ENCODE measurements around the gene DPY19L3. TPM values are rescaled to one million over a fixed set of nuclear protein-coding genes. Genes with fewer than 3 reads are reported as not detected.

The DPY19L3 gene
- total and polyA plus RNA-seq, 2 donors (not counting 1 experiment from before 2014, with no cell fraction given) = 14.0 to 40.0 TPM

DNA sequence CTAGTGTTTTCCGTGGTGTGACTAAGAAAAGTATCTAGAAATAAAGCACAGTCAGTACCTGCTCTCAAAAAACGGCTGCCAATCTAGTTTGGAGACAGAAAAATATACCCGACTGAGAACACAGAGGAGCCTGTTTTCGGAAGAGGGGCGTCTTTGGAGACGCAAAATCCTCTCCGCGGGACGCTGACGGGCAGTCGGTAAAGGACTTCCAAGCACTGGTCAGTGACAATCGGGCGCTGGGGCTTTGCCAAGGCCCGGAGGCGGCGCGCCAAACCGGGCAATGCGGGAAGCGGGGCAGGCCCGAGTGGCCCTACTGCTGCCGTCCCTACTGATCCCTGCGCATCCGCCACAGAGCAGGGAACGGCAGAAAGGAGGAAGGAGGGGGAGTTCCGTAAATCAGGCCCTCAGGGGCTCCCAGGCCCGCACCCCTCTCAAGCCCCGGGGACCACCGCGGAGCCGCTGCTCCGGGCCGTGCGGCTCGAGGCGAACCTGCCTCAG, 588 bp upstream of the DPY19L3 start:
- 1% methylated on average over 36 of the region's 36 CpGs for WGBS (ENCODE audit: insufficient coverage)

More for the DNA sequence above, 588 bp upstream of the DPY19L3 start:
- peak overlapping the region; percentile 90 for H3K9ac ChIP-seq (ENCODE audit: low read length)
- H3K4me3 Mint-ChIP-seq = peak overlapping the region; percentile 92
- H3K4me3 ChIP-seq (ENCODE audit: control extremely low read depth in 1 of 5, extremely low read depth in 1 of 5, insufficient read depth in 1 of 5, low read depth in 2 of 5, low read length in 4 of 5) = peak overlapping the region; percentile 66 to 89 (median 80)
- H3K9me3 Mint-ChIP-seq (ENCODE audit: insufficient read depth) = no peaks in the 10 kb centered on the region
- no peaks in the 10 kb centered on the region for H3K9me3 ChIP-seq (ENCODE audit: control extremely low read depth in 1 of 3, control insufficient read depth in 2 of 3, insufficient read depth in 1 of 3, low read length in 2 of 3)
- peaks cover 11 to 19% of the 10 kb centered on the region in 2 donors for H3K4me1 ChIP-seq (ENCODE audit: control insufficient read depth in 2 of 2, insufficient read depth in 2 of 2, low read length in 2 of 2)
- H4K20me1 ChIP-seq (ENCODE audit: control insufficient read depth, insufficient read depth, low read length, poor library complexity, severe bottlenecking) = no peaks in the 10 kb centered on the region
- peak overlapping the region; percentile 93 for H3K4me2 ChIP-seq (replicated peaks; ENCODE audit: low read depth, low read length, poor library complexity, severe bottlenecking)
- intact Hi-C loops (cut with micrococcal nuclease) = loop anchor here (1.0 to 5.0 kb wide), 4 partner anchors 60 to 567 kb away; partner anchors contain the start of genes ANKRD27, CEP89, FAAP24 and PDCD5
- H3K36me3 ChIP-seq (replicated peaks in 1 of 2; ENCODE audit: control extremely low read depth in 1 of 2, control insufficient read depth in 1 of 2, extremely low read depth in 1 of 2, insufficient read depth in 2 of 2, low read length in 1 of 2) = peaks cover 6 to 7% of the 10 kb centered on the region in 2 experiments
- peak overlapping the region; percentile 89 for H2AFZ ChIP-seq (ENCODE audit: insufficient read depth, low read depth, low read length, poor library complexity, severe bottlenecking)
- H3K27me3 Mint-ChIP-seq = no peaks in the 10 kb centered on the region
- no peaks in the 10 kb centered on the region for H3K79me2 ChIP-seq (ENCODE audit: control insufficient read depth, insufficient read depth, low read length)
- TF ChIP-seq, protein P1, sequence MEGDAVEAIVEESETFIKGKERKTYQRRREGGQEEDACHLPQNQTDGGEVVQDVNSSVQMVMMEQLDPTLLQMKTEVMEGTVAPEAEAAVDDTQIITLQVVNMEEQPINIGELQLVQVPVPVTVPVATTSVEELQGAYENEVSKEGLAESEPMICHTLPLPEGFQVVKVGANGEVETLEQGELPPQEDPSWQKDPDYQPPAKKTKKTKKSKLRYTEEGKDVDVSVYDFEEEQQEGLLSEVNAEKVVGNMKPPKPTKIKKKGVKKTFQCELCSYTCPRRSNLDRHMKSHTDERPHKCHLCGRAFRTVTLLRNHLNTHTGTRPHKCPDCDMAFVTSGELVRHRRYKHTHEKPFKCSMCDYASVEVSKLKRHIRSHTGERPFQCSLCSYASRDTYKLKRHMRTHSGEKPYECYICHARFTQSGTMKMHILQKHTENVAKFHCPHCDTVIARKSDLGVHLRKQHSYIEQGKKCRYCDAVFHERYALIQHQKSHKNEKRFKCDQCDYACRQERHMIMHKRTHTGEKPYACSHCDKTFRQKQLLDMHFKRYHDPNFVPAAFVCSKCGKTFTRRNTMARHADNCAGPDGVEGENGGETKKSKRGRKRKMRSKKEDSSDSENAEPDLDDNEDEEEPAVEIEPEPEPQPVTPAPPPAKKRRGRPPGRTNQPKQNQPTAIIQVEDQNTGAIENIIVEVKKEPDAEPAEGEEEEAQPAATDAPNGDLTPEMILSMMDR (IDR thresholded peaks at IDR 0.05) = no peak
- TF ChIP-seq EZH2 (IDR thresholded peaks at IDR 0.05; ENCODE audit: borderline replicate concordance, insufficient read depth, low read depth, low read length, poor library complexity, severe bottlenecking) = no peak
- no peaks in the 10 kb centered on the region for H3K27me3 ChIP-seq (replicated peaks in 1 of 4; ENCODE audit: control extremely low read depth in 1 of 4, control insufficient read depth in 3 of 4, insufficient read depth in 4 of 4, low read length in 3 of 4)
- no peak for ATAC-seq (ENCODE audit: low read depth)
- H3K27ac Mint-ChIP-seq = peak overlapping the region; percentile 94
- DNase-seq = no peak
- ChIA-PET CTCF (interaction anchor here (0.9 to 1.6 kb wide), 3 partner anchors 14 to 65 kb away, joined by 3 read pairs; partner anchors contain the start of gene ZNF507), POLR2A (interaction anchor here (0.6 to 1.5 kb wide), 4 partner anchors 60 to 270 kb away, joined by 3 to 6 read pairs (median 4); partner anchors contain the start of genes ANKRD27, PDCD5, RGS9BP and ZNF507)
- peaks cover 15% of the 10 kb centered on the region for H3K4me1 Mint-ChIP-seq
- H3K27ac ChIP-seq (ENCODE audit: low read length in 2 of 2) = peak overlapping the region; percentile 74 to 93

Data from B cell (primary cell).